HEK293 (cell line): ENCODE data around the gene SIX4.

Experiments
- KLF16 ChIP-seq: fragments of 450-650 bp; formaldehyde crosslinking; IDR thresholded peaks from 2 replicates; pipeline ENCODE4 v1.5.1; 2017; ENCODE audit warnings: missing biosample characterization, missing genetic modification characterization
- MYNN ChIP-seq: fragments of 450-650 bp; formaldehyde crosslinking; IDR thresholded peaks from 2 replicates; pipeline ENCODE4 v1.5.1; 2016; ENCODE audit warnings: missing biosample characterization, missing genetic modification characterization, borderline replicate concordance
- ZNF146 ChIP-seq: fragments of 450-650 bp; formaldehyde crosslinking; IDR thresholded peaks from 2 replicates; pipeline ENCODE4 v1.5.1; 2016; ENCODE audit warnings: missing biosample characterization, missing genetic modification characterization
- ZNF214 ChIP-seq: fragments of 450-650 bp; formaldehyde crosslinking; IDR thresholded peaks from 2 replicates; pipeline ENCODE4 v1.5.1; 2017; ENCODE audit warnings: missing biosample characterization, mild to moderate bottlenecking, missing genetic modification characterization, borderline replicate concordance
- TF ChIP-seq, protein P1 (sequence below): fragments of 450-650 bp; formaldehyde crosslinking; IDR thresholded peaks from 2 replicates; pipeline ENCODE4 v1.5.1; 2016; ENCODE audit warnings: missing biosample characterization, missing genetic modification characterization
- TF ChIP-seq, protein P2 (sequence below): fragments of 450-650 bp; formaldehyde crosslinking; IDR thresholded peaks from 2 replicates; pipeline ENCODE4 v1.5.1; 2016; ENCODE audit warnings: missing biosample characterization, missing genetic modification characterization
- TF ChIP-seq, protein P3 (sequence below): fragments of 450-650 bp; formaldehyde crosslinking; IDR thresholded peaks from 2 replicates; pipeline ENCODE4 v1.5.1; 2017; ENCODE audit warnings: missing biosample characterization, missing genetic modification characterization

DNA sequence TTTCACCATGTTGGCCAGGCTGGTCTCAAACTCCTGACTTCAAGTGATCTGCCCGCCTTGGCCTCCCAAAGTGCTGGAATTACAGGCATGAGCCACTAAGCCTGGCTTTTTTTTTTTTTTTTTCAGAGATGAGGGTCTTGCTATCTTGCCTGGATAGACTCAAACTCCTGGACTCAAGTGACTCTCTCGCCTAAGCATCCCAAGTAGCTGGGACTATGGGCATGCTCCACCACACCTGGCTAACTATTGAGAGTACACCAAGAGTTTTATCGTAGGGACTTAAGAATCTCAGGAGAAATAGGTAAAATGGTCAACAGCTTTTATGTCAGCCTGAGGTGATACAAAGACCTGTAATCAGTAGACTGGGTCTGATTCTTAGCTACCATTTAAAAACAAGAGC is 43.6 kb downstream of the SIX4 start:
- TF ChIP-seq ZNF146, result no peak
- TF ChIP-seq, protein P1, sequence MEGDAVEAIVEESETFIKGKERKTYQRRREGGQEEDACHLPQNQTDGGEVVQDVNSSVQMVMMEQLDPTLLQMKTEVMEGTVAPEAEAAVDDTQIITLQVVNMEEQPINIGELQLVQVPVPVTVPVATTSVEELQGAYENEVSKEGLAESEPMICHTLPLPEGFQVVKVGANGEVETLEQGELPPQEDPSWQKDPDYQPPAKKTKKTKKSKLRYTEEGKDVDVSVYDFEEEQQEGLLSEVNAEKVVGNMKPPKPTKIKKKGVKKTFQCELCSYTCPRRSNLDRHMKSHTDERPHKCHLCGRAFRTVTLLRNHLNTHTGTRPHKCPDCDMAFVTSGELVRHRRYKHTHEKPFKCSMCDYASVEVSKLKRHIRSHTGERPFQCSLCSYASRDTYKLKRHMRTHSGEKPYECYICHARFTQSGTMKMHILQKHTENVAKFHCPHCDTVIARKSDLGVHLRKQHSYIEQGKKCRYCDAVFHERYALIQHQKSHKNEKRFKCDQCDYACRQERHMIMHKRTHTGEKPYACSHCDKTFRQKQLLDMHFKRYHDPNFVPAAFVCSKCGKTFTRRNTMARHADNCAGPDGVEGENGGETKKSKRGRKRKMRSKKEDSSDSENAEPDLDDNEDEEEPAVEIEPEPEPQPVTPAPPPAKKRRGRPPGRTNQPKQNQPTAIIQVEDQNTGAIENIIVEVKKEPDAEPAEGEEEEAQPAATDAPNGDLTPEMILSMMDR (tag by site-specific recombination), result no peak
- no peak for TF ChIP-seq KLF16
- TF ChIP-seq, protein P2, sequence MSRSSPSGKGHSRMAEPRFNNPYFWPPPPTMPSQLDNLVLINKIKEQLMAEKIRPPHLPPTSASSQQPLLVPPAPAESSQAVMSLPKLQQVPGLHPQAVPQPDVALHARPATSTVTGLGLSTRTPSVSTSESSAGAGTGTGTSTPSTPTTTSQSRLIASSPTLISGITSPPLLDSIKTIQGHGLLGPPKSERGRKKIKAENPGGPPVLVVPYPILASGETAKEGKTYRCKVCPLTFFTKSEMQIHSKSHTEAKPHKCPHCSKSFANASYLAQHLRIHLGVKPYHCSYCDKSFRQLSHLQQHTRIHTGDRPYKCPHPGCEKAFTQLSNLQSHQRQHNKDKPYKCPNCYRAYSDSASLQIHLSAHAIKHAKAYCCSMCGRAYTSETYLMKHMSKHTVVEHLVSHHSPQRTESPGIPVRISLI (tag by site-specific recombination), result no peak
- TF ChIP-seq, protein P3, sequence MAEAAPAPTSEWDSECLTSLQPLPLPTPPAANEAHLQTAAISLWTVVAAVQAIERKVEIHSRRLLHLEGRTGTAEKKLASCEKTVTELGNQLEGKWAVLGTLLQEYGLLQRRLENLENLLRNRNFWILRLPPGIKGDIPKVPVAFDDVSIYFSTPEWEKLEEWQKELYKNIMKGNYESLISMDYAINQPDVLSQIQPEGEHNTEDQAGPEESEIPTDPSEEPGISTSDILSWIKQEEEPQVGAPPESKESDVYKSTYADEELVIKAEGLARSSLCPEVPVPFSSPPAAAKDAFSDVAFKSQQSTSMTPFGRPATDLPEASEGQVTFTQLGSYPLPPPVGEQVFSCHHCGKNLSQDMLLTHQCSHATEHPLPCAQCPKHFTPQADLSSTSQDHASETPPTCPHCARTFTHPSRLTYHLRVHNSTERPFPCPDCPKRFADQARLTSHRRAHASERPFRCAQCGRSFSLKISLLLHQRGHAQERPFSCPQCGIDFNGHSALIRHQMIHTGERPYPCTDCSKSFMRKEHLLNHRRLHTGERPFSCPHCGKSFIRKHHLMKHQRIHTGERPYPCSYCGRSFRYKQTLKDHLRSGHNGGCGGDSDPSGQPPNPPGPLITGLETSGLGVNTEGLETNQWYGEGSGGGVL (tag by site-specific recombination), result no peak
- no peak for TF ChIP-seq ZNF214 (tag by site-specific recombination)
- no peak for TF ChIP-seq MYNN
